Lung microvascular endothelial cell (primary cell): Measurements from ENCODE around the gene GALNT12. TPM values are rescaled to one million over a fixed set of nuclear protein-coding genes. Genes with fewer than 3 reads are reported as not detected.

Experiments
- DNase-seq, 2 donors: peaks; one replicate each; pipeline versions ENCODE4 v3.0.0 to v3.0.0-alpha.2; 2010; ENCODE audit warnings: low read depth in 2 of 2
- total RNA-seq: library from RNA; depleted of rRNA; stranded (reverse); fragments of >200 nt; gene quantifications from 2 replicates; pipeline ENCODE4 v1.2.1, GENCODE V29; 2014

The GALNT12 gene, protein sequence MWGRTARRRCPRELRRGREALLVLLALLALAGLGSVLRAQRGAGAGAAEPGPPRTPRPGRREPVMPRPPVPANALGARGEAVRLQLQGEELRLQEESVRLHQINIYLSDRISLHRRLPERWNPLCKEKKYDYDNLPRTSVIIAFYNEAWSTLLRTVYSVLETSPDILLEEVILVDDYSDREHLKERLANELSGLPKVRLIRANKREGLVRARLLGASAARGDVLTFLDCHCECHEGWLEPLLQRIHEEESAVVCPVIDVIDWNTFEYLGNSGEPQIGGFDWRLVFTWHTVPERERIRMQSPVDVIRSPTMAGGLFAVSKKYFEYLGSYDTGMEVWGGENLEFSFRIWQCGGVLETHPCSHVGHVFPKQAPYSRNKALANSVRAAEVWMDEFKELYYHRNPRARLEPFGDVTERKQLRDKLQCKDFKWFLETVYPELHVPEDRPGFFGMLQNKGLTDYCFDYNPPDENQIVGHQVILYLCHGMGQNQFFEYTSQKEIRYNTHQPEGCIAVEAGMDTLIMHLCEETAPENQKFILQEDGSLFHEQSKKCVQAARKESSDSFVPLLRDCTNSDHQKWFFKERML
- total RNA-seq, result under 0.01 and 0.22 TPM in 2 replicates

DNA sequence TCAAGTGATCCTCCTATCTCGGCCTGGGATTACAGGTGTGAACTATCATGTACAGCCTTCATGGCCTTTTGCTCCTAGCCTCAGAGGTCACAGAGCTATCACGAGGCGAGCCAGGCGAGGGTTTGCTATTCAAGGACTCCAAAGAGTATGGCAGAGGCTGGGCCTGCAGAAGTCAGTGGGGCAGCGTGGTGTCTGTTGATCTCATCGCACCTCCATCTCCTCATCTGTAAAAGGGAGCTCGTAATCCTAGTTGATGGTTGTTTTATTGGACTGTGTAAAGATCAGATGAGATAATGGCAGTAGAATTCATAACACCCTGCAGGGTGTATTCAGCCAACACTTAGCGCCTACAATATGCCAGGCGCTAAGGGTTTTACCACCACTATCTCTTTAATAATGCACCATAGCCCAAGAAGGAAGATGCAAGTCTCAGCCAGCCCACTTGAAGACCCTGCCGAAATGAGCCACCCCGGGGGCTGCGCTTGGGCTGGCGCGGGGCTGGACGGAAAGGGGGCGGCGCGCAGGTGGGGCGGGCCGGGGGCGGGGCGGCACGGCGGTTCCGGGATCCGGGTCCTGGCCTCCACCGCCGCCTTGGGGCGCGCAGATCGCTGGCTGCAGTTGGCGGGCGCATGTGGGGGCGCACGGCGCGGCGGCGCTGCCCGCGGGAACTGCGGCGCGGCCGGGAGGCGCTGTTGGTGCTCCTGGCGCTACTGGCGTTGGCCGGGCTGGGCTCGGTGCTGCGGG, at the start of gene GALNT12:
Gene GALNT12, plus strand, starts transcription at position 601 of the 744 bp plus-strand sequence. Its CDS starts 29 bp downstream, at position 630.
- DNase-seq, result no peak

DNA sequence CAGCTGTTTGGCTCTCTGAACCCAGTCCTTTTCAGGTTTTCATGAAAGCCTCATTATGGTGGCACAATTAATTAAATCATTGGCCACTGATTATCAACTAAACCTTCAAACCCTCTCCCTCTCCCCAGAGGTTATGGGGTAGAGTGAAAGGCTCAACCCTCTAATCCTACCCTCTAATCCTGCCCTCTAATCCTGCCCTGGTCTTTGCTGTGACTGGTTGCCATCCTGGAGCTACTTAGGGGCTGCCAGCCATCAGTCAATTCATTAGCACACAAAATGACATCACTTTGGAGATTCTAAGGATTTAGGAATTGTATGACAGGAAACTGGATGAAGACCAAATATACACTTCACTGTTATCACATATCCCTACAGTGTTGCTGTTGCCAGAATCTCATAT, 47.2 kb upstream of the GALNT12 start:
- peak in 1 of 2 donors; percentile 48 for DNase-seq

DNA sequence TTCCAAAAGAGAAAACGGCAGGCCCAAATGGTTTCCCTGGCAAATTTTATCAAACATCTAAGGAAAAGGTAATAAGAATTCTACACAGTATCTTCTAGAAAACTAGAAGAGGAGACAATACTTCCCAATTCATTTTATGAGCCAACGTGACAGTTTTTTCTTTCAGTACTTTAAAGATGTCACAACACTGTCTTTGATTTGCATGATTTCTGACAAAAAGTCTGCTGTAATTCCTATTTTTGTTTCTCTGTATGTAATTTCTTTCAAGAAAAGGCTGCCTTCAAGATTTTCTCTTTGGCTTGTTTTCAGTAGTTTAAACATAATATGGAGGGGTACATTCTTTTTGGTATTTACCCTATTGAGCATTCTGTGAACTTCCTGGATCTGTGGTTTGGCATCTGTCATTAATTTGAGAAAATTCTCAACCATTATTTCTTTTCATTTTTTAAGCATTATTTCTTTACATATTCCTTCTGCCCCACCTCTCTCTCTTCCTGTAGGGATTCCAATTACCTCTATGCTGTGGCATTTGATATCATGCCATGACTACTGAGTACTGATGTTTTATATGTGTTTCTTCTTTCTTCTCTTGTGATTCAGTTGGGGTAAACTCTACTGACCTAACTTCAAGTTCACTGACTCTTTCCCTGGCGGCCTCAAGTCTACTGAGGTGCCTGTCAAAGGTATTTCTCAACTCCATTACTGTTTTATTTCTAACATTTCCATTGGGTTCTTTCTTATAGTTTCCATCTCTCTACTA, 43.3 kb upstream of the GALNT12 start:
- DNase-seq, result no peak

DNA sequence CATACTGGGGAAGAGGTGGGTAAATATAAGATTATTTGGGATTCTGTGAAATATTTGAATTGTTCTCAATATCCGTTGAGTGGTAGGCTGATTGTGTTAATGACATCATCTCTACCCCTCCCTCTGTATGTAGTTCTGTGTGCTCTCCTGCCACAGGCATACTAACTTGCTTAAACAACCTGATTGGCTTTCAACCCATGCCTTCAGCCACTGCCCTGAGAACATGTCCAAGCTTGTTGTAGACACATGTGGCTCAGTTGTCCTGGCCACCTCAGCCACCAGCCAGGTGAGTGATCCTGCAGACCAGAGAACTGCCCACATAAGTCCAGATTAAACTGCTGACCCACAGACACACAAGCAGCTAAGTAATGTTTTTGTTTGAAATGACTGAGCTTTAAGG, 42.2 kb upstream of the GALNT12 start:
- no peak for DNase-seq

DNA sequence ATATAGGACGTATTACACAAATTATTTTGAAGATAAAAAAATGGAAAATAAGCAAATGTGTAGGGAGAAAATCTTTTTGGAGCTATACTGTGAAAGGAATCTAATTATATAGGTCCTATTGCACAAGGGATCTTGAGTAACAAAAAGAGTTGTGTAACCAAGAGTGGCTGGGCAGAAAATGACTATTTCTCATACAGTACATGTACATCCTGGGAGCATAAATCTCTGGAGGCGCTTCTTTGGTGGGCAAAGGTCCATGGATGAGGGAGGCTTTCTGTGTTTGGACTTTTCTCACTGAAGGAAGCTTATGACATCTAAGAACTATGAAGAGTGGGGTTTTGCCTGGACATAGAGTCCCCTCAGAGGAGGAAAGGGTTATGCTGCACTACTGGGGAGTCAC, 40.9 kb upstream of the GALNT12 start:
- no peak for DNase-seq

DNA sequence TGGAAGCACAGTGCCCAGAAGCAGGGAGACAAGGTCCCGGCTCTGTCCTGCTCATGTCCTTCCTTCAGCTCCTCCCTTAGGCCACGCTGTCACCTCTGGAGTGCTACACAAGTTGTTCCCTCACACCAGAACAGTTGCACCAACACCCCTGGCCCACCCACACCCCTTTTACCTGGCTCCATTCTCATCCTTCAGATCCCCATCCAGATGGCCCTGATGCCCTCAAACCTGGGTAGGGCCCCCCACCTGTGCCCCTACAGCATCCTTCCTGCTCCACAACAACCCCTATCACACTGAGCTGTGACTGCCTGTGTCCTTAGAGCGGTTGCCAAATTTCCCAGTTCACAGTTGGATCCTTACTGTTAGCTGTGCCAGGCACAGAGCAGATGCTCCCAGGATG, 40.3 kb upstream of the GALNT12 start:
- DNase-seq, result no peak

DNA sequence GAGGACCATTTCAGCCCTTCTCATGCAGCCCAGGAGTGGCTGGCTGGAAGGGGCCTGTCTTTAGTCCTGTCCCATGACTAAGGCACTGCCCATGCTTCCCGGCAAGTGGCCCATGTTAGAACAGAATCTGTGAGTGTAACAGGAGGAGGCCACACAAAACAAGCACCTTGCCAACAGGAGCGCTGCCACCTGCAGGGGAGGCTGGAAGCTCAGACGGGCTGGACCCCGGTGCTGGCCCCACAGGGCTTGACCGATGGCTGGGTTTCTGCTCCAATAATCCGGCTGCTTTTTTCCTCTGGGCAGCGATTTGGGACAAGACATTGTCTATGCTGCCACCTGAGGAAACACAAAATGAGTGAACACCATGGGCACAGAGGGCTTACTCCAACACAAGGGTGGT, 39.6 kb upstream of the GALNT12 start:
- DNase-seq, result no peak

DNA sequence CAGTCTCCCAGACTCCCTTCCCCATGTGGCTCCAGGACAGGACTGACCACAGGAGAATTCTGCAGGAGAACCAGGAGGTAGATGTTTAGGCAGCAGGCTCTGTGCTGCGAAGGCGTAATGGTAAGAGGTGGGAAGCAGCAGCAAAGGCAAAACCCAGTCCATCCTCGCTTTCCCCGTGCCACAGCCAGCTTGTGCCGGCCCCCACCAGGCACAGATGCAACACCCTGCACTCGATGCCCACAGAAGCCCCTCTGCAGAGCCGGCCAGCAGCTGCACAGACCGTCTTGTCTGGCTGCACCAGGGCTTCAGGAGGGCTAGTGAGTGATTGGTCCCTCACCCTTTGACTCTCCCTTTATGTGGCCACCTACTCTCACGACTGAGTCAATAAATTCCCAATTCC, 39.1 kb upstream of the GALNT12 start:
- DNase-seq, result no peak

DNA sequence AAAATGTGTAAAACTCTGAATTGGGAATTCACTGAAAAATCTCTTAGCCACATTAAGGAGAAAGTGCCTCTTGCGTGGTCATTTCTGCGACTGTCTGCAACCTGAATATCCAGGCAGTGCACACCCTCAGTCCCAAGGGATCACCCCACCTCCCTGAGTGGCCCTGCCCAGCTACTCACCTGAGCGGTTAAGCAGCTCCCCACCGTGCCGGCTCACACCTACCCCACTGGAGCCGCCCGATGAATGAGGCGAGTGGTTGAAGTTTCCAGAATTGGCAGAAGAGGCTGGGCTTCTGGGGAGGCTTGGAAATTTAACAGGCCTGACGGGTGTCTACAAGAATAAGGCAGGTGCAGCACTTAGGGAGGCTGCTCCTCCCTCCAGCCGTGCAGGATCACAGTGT, 36.8 kb upstream of the GALNT12 start:
- no peak for DNase-seq

DNA sequence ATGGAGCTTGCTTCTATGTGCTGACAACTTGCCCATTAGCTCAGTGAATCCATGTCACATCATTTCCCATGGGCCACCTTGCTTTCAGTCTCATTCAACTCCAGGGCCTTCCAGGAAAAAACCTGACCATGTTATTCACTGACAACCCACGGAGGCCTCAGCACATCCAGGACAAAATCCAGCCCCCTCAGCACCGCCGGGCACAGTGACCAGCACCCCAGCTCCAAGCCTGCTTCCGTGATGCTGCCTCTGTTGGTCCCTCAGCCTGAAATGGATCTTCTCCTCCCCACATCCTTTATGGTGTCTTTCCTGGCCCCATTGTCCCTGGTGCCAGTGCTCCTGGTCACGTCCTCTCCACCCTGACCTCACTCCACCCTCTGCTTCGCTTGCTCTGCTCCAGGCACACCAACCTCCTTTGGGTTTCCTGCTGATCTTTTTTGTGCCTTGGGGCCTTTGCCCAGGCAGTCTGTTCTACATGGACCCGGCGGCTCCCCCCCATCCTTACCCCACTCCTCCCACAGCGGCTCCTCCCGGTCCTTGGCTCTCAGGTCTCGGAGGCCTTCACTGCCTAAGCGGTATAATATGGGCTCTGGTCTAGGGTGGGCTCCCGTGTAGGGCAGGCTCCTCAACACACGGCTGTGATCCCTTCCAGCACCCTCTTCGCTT, 36.1 kb upstream of the GALNT12 start:
- DNase-seq, result no peak

DNA sequence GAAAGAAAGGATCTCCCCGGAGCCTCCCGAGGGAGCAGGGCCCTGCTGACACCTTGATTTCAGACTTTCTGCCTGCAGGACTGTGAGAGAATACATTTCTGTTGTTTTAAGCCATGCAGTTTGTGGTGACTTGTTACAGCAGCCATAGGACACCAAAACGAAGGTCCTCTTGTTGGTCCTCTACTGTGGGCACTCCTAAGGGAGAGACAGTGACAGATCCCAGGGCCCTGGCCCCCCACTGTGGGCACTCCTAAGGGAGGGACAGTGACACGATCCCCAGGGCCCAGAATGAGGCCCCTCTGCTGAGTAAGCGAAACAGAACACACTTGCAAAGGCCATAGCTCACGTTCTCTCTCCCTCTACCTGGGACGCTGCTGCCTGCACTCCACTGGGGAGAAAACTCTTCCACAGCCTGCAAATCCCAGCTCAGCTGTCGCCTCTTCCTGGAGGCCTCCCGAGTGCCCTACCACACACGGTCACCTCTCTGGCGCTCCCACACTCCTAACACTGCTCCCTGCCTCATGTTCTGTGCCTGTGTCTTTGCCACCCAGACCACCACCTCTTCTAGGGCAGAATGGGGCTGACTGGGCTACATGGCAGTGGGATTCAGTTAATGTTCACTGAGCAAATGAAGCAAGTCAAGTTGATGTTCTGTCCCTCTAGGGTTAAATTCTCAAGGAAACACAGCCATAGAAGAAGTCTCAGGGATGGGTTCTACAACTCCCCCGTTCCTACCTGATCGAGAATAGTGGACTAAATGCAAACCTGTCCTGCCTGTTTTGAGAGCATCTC, 34.9 kb upstream of the GALNT12 start:
- no peak for DNase-seq

DNA sequence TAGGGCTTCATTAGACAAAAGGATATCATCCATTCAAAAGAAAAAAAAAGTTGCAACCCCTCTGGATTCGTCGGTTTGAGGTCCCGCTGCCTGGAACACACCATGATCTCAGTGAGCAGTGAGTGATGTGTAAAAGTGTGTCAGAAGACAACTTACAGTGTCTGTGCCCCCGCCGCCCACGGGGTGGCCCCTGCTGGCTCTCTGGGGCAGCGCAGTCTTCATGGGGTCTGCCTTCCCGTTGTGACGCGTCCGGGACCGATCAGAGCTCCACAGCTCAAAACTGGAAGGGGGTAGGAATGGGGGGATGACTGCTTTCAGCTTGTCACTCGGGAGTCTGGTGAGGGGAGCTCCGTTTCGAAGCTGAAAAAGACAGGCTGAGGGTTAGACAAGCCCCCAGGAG, 33.7 kb upstream of the GALNT12 start:
- no peak for DNase-seq

DNA sequence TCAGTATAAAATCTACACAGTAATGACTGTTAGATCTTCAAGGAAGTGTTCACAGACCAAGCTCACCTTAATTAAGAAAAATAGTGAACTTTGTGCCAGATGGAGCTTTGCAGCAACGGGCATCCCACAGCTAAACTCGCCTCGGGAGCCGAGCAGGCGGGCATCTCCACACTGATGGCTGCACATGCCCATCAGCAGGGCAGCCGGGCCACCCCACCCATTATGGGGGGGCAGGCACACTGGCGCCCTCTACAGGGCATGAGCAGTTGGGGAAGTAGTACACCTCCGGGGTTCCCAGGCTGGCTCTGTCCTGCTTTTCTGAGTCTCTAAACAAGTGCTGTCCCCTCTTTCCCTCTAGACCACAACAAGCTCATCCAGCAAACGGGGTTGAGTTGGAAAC, 32.7 kb upstream of the GALNT12 start:
- DNase-seq, result peak; percentile 28 to 43

DNA sequence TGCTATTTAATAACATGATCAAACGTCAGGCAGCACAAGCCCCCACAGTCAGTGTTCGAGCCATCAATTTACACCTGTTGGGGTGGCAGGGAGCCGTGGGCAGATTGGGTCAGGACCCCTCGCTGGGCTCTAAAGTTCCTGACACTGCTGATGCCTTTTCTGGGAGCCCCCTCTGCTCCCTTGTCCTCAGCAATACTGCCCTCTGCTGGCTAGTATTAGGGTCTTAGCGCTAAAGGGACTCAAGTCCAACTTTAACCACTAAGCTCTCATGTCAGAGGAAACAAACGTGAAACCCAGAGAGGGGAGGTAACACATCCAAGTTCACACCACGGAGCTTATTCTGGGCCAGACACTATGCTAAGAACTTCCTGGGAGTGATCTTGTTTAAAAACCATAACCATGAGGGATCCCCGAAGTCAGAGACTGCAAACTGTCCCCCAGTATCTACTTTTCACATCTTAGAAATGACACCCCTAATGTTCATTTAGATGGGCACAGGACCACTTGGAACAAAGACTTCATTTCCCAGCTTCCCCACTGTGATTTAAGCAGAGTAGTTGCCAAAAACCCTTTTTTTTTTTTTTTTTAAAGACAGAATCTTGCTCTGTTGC, 31.5 kb upstream of the GALNT12 start:
- peak; percentile 82 to 88 for DNase-seq

DNA sequence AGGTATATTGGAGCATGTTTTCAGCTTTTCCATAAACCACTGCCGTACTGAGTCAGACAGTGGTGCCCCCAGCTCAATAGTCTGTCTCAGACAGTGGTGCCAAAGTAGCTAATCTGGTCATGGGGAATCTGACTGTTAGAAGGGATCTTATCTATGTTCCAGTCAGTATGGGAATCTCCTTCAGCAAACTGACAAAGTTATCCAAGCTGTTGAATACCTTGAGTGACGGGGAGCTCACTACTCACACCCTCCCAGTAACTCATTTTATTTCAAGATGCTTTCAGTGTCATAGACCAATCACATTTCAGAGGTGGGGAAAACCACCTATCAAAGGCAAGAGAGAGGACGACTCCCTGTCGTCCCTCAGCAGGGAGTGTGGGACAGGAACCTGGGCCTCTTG, 29.9 kb upstream of the GALNT12 start:
- no peak for DNase-seq

DNA sequence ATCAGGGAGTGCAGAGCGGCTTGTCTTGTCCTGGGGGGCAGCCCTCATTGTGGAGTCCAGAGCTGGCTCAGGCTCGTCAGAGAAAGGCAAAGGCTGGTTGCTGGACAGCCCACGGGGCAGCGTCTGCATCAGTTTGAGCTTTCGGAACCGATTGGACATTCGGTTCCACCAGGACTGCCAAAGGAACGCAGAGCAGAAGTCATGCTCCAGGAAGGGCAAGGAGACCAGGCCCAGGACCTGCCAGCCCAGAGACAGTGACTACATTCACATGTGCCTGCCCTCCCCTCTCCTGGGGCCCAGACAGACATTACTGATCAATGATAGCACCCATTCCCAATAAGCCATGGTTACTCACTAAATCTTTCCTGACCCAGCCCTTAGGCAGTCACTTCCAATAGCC, 29.2 kb upstream of the GALNT12 start:
- DNase-seq, result no peak

DNA sequence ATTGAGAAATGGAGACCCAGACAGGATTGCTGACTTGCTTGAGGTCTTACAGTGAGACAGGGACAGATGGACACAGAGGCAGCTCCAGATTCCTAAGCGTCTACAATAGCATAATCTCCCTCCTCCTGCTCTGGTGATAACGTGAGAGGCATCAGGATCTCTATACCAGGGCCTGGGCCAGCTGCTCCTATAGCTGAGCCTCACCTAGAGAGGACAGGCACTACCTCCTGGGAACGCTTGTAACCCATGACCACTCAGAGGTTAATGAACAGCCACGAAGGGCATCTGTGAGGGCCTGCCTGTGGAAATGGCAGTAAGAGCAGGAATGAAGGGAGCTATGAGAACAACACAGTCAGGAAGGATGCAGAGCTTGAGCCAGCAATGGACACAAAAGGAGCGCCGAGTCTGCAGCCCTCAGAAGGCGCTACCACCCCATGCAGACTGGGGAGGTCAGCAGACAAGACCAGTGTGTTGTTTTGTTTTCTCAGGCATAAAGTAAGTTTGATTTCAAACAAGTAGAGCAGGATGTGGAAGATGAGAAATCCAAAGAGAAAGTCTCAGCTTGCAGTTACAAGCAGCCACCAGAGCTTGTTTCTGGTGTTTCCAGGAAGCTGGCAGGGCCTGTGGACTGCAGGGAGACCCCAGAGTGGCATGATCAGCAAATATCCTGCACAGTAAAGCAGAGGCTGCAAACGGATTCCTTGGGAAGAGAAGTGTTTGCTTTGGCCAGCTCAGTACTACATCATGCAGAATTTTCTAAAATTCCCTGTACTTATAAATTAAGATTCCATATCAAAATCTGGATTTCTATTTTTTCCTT, 28.5 kb upstream of the GALNT12 start:
- peak; percentile 59 to 67 for DNase-seq

DNA sequence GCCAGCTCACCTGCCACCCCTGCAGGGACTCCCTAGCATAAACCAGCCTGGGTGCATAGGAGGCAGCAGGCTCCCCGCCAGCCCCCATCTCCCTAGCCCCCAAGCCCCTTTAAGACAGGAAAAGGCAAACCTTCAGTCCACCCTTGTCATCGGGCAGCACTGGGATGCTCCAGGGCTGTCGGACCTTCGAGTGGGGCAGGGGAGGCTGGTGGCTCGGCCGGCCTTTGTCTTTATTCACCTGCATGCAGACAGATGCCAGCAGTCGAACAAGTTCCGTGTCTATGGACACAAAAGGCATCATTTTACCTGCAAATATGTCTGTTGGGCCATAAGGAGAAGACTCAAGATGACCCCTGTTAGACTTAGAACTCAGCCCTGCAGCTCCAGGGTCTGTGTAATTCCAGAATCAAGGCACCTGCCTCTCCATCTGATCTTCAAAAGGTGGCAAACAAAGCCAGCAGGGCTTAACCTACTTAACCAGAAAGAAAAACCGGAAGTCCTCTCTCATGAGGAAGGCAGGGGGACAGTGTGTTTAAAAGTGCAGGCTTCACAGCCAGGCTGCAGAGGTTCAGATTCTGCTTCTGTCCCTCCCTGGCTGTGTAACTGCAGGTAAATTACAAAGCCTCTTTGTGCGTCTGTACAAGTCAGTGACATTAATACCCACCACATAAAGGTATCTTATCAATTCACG, 27.3 kb upstream of the GALNT12 start:
- DNase-seq, result no peak
